Prostate gland (tissue), 2 donors: ENCODE data around the gene TRNP1.

Experiments used
- CTCF ChIP-seq, 4 experiments: fragments of 200-600 bp in 2 of 4; fragments of 450-650 bp in 2 of 4; sonication (generic) in 2 of 4; IDR thresholded peaks; 1 replicate in 3 of 4; 2 replicates in 1 of 4; pipeline ENCODE4 v1.5.1; 2016 to 2019; ENCODE audit warnings: antibody characterized with exemption in 4 of 4, mild to moderate bottlenecking in 2 of 4, moderate library complexity in 2 of 4
- POLR2A ChIP-seq: fragments of 450-650 bp; IDR thresholded peaks from one replicate; pipeline ENCODE4 v1.6.1; 2016; ENCODE audit warnings: antibody characterized with exemption, mild to moderate bottlenecking
- POLR2AphosphoS5 ChIP-seq: sonication (generic); formaldehyde crosslinking; IDR thresholded peaks from one replicate; pipeline ENCODE4 v1.6.1; 2017; ENCODE audit warnings: antibody characterized with exemption

DNA sequence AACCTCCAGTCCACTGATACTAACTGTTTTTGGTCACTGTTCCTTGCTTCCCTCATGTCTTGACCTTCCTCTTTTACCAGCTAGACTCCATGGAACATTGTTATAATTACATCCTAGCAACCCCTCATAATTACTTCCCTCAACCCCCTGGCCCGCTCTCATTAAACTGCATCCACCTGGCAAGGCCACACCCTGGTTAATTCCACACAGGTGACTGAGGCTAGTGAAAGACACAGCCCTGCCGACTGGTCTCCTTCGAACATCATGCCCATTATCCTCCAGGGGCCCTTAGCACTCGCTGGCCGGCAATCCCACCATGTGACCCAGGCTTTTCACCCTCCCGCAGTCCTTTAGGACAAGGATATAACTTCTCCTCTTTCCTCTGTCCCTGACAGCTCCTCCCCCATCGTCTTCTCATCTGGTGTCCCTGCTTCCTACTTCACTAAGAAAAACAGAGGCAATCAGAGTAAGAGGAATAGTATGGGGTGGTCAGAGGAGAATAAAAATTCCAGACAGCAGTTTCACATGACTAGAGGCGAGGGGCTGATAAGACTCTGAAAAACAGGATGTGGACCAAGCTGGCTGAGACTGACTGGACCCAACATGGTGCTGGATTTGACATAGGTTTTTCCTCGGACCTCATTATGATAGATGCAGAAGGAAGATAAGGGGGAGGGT is 28.0 kb downstream of the TRNP1 start:
- TF ChIP-seq CTCF (IDR thresholded peaks at IDR 0.05): no peak
- no peak for TF ChIP-seq POLR2A
- no peak for TF ChIP-seq POLR2AphosphoS5
